HEK293T (cell line): ENCODE results near the gene CABLES2.

ENCODE experiments used
- CTCF ChIA-PET: fragments of 350-600 bp; formaldehyde crosslinking; extraction: SDS; loops from one replicate; lab custom pipeline; 2021; ENCODE audit warnings: antibody characterized with exemption, inconsistent platforms; lab: Yijun Ruan, JAX
- POLR2A ChIA-PET: fragments of 350-600 bp; formaldehyde crosslinking; extraction: SDS; loops from one replicate; lab custom pipeline; 2020; ENCODE audit warnings: antibody characterized with exemption, inconsistent platforms; lab: Yijun Ruan, JAX
- DNase-seq: peaks from one replicate; pipeline ENCODE4 v3.0.0; 2012; ENCODE audit warnings: mixed read lengths; ENCODE audit errors: extremely low spot score
- ARNT ChIP-seq: fragments of 450-650 bp; IDR thresholded peaks from 2 replicates; pipeline ENCODE4 v1.6.1; 2017; ENCODE audit warnings: mild to moderate bottlenecking
- BHLHE40 ChIP-seq: fragments of 450-650 bp; IDR thresholded peaks from 2 replicates; pipeline ENCODE4 v1.6.1; 2016; ENCODE audit warnings: mild to moderate bottlenecking, moderate library complexity, borderline replicate concordance
- CTBP1 ChIP-seq: fragments of 450-650 bp; IDR thresholded peaks from 2 replicates; pipeline ENCODE4 v1.6.1; 2016; ENCODE audit warnings: borderline replicate concordance
- ELF4 ChIP-seq: fragments of 450-650 bp; IDR thresholded peaks from 2 replicates; pipeline ENCODE4 v1.6.1; 2017; ENCODE audit warnings: antibody characterized with exemption
- FOXA1 ChIP-seq: fragments of 450-650 bp; IDR thresholded peaks from 2 replicates; pipeline ENCODE4 v1.6.1; 2016; ENCODE audit warnings: mild to moderate bottlenecking
- FOXK2 ChIP-seq: fragments of 450-650 bp; IDR thresholded peaks from 2 replicates; pipeline ENCODE4 v1.6.1; 2016; ENCODE audit warnings: mild to moderate bottlenecking
- FOXM1 ChIP-seq: fragments of 450-650 bp; IDR thresholded peaks from 2 replicates; pipeline ENCODE4 v1.6.1; 2017; ENCODE audit warnings: mild to moderate bottlenecking, borderline replicate concordance
- HDGF ChIP-seq: fragments of 450-650 bp; IDR thresholded peaks from 2 replicates; pipeline ENCODE4 v1.6.1; 2017; ENCODE audit warnings: antibody characterized with exemption, borderline replicate concordance
- L3MBTL2 ChIP-seq: fragments of 450-650 bp; conservative IDR thresholded peaks from 2 replicates; pipeline ENCODE4 v1.6.1; 2016; ENCODE audit warnings: mild to moderate bottlenecking
- LEF1 ChIP-seq: fragments of 450-650 bp; IDR thresholded peaks from 2 replicates; pipeline ENCODE4 v1.6.1; 2017; ENCODE audit warnings: mild to moderate bottlenecking, borderline replicate concordance
- NFRKB ChIP-seq: fragments of 450-650 bp; IDR thresholded peaks from 2 replicates; pipeline ENCODE4 v1.6.1; 2016; ENCODE audit warnings: mild to moderate bottlenecking, moderate library complexity
- SP1 ChIP-seq: fragments of 450-650 bp; IDR thresholded peaks from 2 replicates; pipeline ENCODE4 v1.6.1; 2017
- SUZ12 ChIP-seq: fragments of 450-650 bp; IDR thresholded peaks from 2 replicates; pipeline ENCODE4 v1.6.1; 2016; ENCODE audit warnings: mild to moderate bottlenecking
- TARDBP ChIP-seq: fragments of 450-650 bp; IDR thresholded peaks from 2 replicates; pipeline ENCODE4 v1.6.1; 2016
- ZNF384 ChIP-seq: fragments of 450-650 bp; IDR thresholded peaks from 2 replicates; pipeline ENCODE4 v1.6.1; 2016
- TF ChIP-seq, protein P1 (sequence below): fragments of 450-650 bp; IDR thresholded peaks from 2 replicates; pipeline ENCODE4 v1.6.1; 2016

Gene CABLES2

GRCh38 chr20:62359491-62360121 lies 47.5 kb downstream of the CABLES2 start:
- DNase-seq: no peak
- TF ChIP-seq FOXM1 (no peak), LEF1 (no peak), SUZ12 (no peak), ZNF384 (no peak), ELF4 (no peak), HDGF (no peak), BHLHE40 (no peak), SP1 (no peak), CTBP1 (no peak), NFRKB (no peak), FOXK2 (no peak), ARNT (no peak)
- ChIA-PET CTCF (no interaction called here), POLR2A (no interaction called here)

- no peak for TF ChIP-seq ELF4
- TF ChIP-seq FOXK2: no peak
- TF ChIP-seq FOXA1: no peak
- TF ChIP-seq L3MBTL2: no peak
- TF ChIP-seq FOXM1: no peak
- TF ChIP-seq LEF1: no peak
- TF ChIP-seq CTBP1: no peak
- no peak for TF ChIP-seq HDGF
- no peak for TF ChIP-seq TARDBP
- TF ChIP-seq ARNT: no peak
- no peak for TF ChIP-seq SP1
- no peak for TF ChIP-seq ZNF384
- TF ChIP-seq NFRKB: no peak
- no peak for TF ChIP-seq BHLHE40
- TF ChIP-seq, protein P1, sequence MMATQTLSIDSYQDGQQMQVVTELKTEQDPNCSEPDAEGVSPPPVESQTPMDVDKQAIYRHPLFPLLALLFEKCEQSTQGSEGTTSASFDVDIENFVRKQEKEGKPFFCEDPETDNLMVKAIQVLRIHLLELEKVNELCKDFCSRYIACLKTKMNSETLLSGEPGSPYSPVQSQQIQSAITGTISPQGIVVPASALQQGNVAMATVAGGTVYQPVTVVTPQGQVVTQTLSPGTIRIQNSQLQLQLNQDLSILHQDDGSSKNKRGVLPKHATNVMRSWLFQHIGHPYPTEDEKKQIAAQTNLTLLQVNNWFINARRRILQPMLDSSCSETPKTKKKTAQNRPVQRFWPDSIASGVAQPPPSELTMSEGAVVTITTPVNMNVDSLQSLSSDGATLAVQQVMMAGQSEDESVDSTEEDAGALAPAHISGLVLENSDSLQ: no peak
- ChIA-PET POLR2A (no interaction called here), CTCF (no interaction called here)
- DNase-seq: no peak
Measured at GRCh38 chr20:62359043-62359490, 48.0 kb downstream of the CABLES2 start.

DNA sequence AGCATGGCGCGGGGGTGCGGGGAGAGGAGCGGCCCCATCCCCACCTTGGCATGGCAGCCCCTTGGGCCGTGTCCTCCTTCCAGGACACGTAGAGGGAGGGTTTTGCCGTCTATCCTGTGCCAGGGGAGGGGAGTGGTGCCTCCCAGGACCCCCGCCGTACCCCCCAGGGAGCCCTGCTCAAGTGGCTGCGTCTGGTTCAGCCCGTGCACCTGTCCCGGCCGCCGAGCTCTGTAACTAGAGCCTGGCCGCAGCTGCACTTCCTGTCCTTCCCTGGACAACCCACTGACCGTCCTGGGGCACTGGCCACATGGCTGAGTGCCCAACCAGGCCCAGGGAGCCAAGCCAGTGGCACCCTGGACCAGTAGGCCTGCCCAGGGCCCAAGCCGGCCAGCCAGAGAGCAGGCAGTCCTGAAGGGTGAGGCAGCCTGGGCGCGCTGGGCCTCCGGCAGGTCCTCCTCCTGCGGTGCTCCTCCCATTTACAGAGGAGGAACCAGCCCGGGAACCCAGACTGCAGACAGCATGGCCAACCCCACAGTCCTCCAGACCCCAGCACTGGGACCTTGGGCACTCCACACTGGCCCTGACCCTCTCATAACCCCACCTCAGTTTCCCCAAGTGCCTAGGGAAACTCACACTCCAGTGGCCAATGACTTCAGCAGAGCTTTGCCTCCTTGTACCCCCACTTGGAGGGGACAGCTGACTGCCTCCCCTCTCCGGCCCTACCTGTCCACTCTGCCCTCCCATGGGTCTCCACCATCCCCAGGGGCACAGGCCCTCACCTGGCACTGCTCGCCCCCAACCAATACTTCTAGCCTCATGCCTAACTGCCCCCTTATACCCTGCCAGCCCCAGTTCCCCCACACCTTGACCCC lies 48.7 kb downstream of the CABLES2 start:
- DNase-seq: no peak
- POLR2A ChIA-PET: no interaction called here
- TF ChIP-seq ARNT: no peak
- no peak for TF ChIP-seq NFRKB
- no peak for TF ChIP-seq ELF4
- no peak for TF ChIP-seq SP1
- no peak for TF ChIP-seq CTBP1
- TF ChIP-seq L3MBTL2: no peak
- TF ChIP-seq ZNF384: no peak
- CTCF ChIA-PET: no interaction called here

GRCh38 chr20:62357681-62358080 lies 49.4 kb downstream of the CABLES2 start:
- DNase-seq: no peak
- TF ChIP-seq ZNF384 (no peak), FOXM1 (no peak), BHLHE40 (no peak), FOXK2 (no peak), SUZ12 (no peak)
- CTCF ChIA-PET: no interaction called here
- POLR2A ChIA-PET: no interaction called here

GRCh38 chr20:62357187-62357667 lies 49.9 kb downstream of the CABLES2 start:
- no peak for DNase-seq
- no peak for TF ChIP-seq LEF1
- POLR2A ChIA-PET: no interaction called here
- CTCF ChIA-PET: no interaction called here

DNA sequence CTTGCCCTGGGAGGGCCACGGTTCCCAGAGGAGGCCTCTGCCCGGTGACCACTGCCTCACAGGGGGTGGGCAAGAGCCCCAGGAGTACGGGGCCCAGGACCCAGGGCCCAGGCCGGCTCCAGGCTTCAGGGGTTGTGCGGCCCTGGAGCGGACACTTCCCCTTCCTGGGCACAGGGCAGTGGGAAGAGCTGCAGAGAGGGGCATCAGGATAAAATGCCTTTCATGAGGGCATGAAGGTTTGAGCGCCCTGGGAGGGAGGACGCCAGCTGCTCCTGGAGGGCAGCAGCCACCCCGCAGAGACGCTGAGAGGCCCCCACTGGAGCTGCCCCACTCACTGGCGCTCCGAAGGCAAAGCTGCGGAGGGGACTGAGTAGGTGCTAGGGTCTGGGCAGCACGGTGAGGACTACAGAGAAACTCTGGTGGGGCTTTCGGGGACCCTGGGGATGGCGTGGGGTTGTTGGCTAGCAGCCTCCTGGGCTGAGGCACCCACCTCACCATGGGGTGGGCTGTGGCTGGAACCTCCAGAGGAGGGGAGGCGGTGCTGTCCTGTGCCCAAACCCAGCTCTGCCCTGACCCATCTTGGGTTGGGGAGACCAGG lies 50.4 kb downstream of the CABLES2 start:
- TF ChIP-seq LEF1 (no peak), SUZ12 (no peak), CTBP1 (no peak), SP1 (no peak), TARDBP (no peak), HDGF (no peak), NFRKB (no peak), L3MBTL2 (no peak), ARNT (no peak), FOXK2 (no peak)
- TF ChIP-seq, protein P1: no peak
- no peak for DNase-seq
- CTCF ChIA-PET: no interaction called here
- POLR2A ChIA-PET: no interaction called here
